PFSK-1 (cell line): ENCODE results near the gene ZFP36L1.

Experiments used
- FOXP2 ChIP-seq: optimal IDR thresholded peaks from 2 replicates; pipeline ENCODE3; 2011; ENCODE audit warnings: borderline replicate concordance, control low read depth, inconsistent platforms; ENCODE audit not compliant: insufficient read depth; ENCODE audit errors: extremely low read length, extremely low read depth
- POLR2AphosphoS5 ChIP-seq: IDR thresholded peaks from 2 replicates; pipeline ENCODE4 v1.6.1; 2012; ENCODE audit warnings: low read depth, mild to moderate bottlenecking, control low read depth, low read length, moderate library complexity
- REST ChIP-seq, 2 experiments: IDR thresholded peaks; 2 replicates each; pipeline versions ENCODE4 v1.6.1 to v1.8.0; 2011 to 2012; ENCODE audit warnings: low read depth in 2 of 2, low read length in 2 of 2, control low read depth in 1 of 2, inconsistent platforms in 1 of 2, mild to moderate bottlenecking in 1 of 2, moderate library complexity in 1 of 2; ENCODE audit not compliant: insufficient read depth in 1 of 2
- SIN3A ChIP-seq: IDR thresholded peaks from 2 replicates; pipeline ENCODE4 v1.6.1; 2012; ENCODE audit warnings: mild to moderate bottlenecking, low read length, moderate library complexity, borderline replicate concordance; ENCODE audit not compliant: insufficient read depth

GRCh38 chr14:68808696-68809480 lies 16.0 kb upstream of the ZFP36L1 start:
- TF ChIP-seq SIN3A (no peak), POLR2AphosphoS5 (no peak), FOXP2 (no peak), REST (IDR thresholded peaks at IDR 0.05; ENCODE audit: insufficient read depth in 1 of 2, low read depth in 2 of 2, low read length in 2 of 2) (no peak)
